Measurements from ENCODE around the gene ASB9. TPM values are rescaled to one million over a fixed set of nuclear protein-coding genes. Genes with fewer than 3 reads are reported as not detected.

ASB9 gene
- polyA plus RNA-seq, 1 experiment: 0.35 TPM

DNA sequence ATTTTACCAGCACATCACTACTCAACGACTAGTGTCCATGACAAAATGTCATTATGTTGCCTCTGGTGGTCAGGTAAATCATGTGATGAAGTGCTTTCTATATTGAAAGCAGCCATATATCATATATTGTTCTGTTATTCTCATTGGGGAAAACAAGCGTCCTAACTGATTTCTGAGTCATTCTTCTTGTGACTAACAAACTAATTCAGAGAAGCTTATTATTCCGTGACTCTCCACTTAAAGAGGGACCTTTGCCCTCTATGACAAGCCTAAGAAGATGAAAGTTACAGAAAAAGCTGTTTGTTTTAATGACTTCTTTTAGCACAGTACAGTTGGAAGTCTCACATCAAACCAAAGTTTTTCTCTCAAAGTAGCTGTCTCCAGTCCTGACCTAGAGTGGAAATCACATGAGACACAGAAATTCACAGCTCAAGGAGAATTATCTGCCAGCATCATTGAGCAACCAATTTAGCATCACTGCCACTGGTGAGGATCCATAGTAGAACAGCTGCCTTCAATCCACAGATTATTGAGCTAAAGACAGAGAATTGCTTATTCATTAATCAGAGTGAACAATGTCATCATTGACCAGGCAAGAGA, 36.4 kb downstream of the ASB9 start:
- ChIA-PET POLR2A (no interaction called here), CTCF (interaction anchor here (1.7 kb wide), 1 partner anchor 9 kb away, joined by 6 read pairs; no protein-coding TSS in a partner anchor)
- TF ChIP-seq, protein P1, sequence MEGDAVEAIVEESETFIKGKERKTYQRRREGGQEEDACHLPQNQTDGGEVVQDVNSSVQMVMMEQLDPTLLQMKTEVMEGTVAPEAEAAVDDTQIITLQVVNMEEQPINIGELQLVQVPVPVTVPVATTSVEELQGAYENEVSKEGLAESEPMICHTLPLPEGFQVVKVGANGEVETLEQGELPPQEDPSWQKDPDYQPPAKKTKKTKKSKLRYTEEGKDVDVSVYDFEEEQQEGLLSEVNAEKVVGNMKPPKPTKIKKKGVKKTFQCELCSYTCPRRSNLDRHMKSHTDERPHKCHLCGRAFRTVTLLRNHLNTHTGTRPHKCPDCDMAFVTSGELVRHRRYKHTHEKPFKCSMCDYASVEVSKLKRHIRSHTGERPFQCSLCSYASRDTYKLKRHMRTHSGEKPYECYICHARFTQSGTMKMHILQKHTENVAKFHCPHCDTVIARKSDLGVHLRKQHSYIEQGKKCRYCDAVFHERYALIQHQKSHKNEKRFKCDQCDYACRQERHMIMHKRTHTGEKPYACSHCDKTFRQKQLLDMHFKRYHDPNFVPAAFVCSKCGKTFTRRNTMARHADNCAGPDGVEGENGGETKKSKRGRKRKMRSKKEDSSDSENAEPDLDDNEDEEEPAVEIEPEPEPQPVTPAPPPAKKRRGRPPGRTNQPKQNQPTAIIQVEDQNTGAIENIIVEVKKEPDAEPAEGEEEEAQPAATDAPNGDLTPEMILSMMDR (IDR thresholded peaks at IDR 0.05; ENCODE audit: low read depth, low read length): no peak
- Histone ChIP-seq H3K27me3 (ENCODE audit: control insufficient read depth, insufficient read depth, low read length) (no peaks in the 10 kb centered on the region), H3K4me3 (ENCODE audit: low read depth, low read length) (no peak overlapping the region), H3K27ac (ENCODE audit: low read depth, low read length) (no peak overlapping the region), H3K9me3 (ENCODE audit: control insufficient read depth, insufficient read depth, low read length) (no peaks in the 10 kb centered on the region)
- no peak for DNase-seq (ENCODE audit: low read depth, low spot score)

- ChIA-PET CTCF (no interaction called here), POLR2A (no interaction called here)
- Histone ChIP-seq H3K9me3 (ENCODE audit: control insufficient read depth, insufficient read depth, low read length) (no peaks in the 10 kb centered on the region), H3K27me3 (ENCODE audit: control insufficient read depth, insufficient read depth, low read length) (no peaks in the 10 kb centered on the region), H3K27ac (ENCODE audit: low read depth, low read length) (no peak overlapping the region), H3K4me3 (ENCODE audit: low read depth, low read length) (no peak overlapping the region)
- no peak for DNase-seq (ENCODE audit: low read depth, low spot score)
- TF ChIP-seq, protein P1 (IDR thresholded peaks at IDR 0.05; ENCODE audit: low read depth, low read length): no peak
Observed at GRCh38 chrX:15224747-15225146, 45.1 kb downstream of the ASB9 start.

DNA sequence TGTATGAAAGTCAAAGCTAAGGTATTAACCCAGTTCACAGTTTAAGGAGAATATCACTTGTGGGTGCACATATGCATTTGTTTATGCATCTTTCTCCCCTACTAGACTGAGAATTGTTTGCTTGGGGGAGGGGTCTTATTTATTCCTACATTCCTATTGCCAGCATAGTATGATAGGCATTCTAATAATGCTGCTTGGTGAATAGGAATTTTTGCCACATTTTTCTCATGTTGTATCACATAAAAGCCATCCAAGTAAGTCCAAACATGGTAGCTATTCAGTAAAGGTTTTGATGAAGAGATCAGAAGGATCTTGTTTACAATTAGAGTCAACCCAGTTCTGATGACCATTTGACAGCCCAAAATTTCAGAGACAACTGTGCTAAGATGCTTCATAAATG, 48.6 kb downstream of the ASB9 start:
- ChIA-PET CTCF (interaction anchor here (1.1 kb wide), 1 partner anchor 77 kb away, joined by 3 read pairs; no protein-coding TSS in a partner anchor), POLR2A (no interaction called here)
- H3K9me3 ChIP-seq (ENCODE audit: control insufficient read depth, insufficient read depth, low read length): no peaks in the 10 kb centered on the region
- no peak overlapping the region for H3K27ac ChIP-seq (ENCODE audit: low read depth, low read length)
- TF ChIP-seq, protein P1 (IDR thresholded peaks at IDR 0.05; ENCODE audit: low read depth, low read length): no peak
- no peak overlapping the region for H3K4me3 ChIP-seq (ENCODE audit: low read depth, low read length)
- DNase-seq (ENCODE audit: low read depth, low spot score): no peak
- H3K27me3 ChIP-seq (ENCODE audit: control insufficient read depth, insufficient read depth, low read length): no peaks in the 10 kb centered on the region

DNA sequence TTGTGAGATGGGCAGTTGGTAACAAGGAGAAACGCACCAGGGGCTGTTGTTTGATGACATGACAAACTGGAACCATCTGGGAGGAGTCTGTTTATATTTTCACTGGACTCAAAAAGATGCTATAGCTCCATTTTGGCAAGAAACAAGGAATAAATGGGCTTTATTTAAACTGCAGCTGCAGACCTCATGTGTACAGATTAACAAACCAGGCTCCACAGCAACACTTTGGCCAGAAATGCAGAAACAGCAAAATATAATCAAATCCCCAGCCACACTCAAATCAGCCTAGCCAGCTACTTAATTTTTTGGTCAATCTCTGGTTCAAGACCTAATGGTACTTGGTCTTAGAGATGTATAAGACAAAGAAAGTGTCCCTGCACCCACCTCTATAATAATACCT, 52.7 kb downstream of the ASB9 start:
- POLR2A ChIA-PET: no interaction called here
- TF ChIP-seq, protein P1 (IDR thresholded peaks at IDR 0.05; ENCODE audit: low read depth, low read length): no peak
- Histone ChIP-seq H3K27ac (ENCODE audit: low read depth, low read length) (no peak overlapping the region), H3K9me3 (ENCODE audit: control insufficient read depth, insufficient read depth, low read length) (no peaks in the 10 kb centered on the region), H3K4me3 (ENCODE audit: low read depth, low read length) (no peak overlapping the region), H3K27me3 (ENCODE audit: control insufficient read depth, insufficient read depth, low read length) (no peaks in the 10 kb centered on the region)
- DNase-seq (ENCODE audit: low read depth, low spot score): no peak
- CTCF ChIA-PET: no interaction called here

- Histone ChIP-seq H3K4me3 (ENCODE audit: low read depth, low read length) (no peak overlapping the region), H3K27ac (ENCODE audit: low read depth, low read length) (no peak overlapping the region), H3K9me3 (ENCODE audit: control insufficient read depth, insufficient read depth, low read length) (no peaks in the 10 kb centered on the region), H3K27me3 (ENCODE audit: control insufficient read depth, insufficient read depth, low read length) (no peaks in the 10 kb centered on the region)
- TF ChIP-seq, protein P1 (IDR thresholded peaks at IDR 0.05; ENCODE audit: low read depth, low read length): no peak
- DNase-seq (ENCODE audit: low read depth, low spot score): no peak
- CTCF ChIA-PET: no interaction called here
- POLR2A ChIA-PET: no interaction called here
Observed at GRCh38 chrX:15216280-15216679, 53.6 kb downstream of the ASB9 start.
